ENCODE data around the gene CBARP.

The CBARP gene

DNA sequence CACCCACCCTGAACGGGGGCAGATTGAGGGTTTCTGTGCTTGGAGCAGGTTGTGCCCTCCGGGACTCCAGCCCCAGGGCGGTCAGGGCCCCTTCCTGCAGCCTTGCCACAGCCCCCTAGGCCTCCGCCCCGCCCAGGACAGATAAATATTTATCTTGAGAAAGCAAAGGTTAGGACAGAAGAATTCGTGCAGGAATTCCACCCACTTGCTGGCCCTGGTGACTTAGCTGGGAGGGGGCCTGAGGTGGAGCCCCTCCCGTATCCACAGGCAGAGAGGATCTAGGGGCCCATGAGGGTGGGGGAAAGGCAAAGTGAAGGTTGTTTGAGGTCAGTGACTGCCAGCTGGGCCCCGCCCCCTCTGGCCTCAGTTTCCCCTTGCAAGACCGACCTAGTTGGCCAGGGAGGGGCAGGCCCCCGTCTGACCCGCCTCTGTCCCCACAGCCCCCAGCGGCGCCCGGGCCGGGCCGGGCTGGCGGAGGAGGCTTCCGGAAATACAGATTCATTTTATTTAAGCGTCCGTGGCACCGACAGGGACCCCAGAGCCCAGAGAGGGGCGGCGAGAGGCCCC, 15.8 kb upstream of the CBARP start:
- no peak for TF ChIP-seq REST (IDR thresholded peaks at IDR 0.05; ENCODE audit: insufficient read depth in 1 of 2, low read depth in 2 of 2, low read length in 2 of 2)
- no peak; the same call in 1 of the 2 replicates for TF ChIP-seq POLR2AphosphoS5 (IDR thresholded peaks at IDR 0.05; ENCODE audit: low read depth, low read length)

GRCh38 chr19:1252821-1253513, 15.2 kb upstream of the CBARP start:
- TF ChIP-seq SIN3A (IDR thresholded peaks at IDR 0.05; ENCODE audit: borderline replicate concordance, insufficient read depth, low read length) (no peak), REST (IDR thresholded peaks at IDR 0.05; ENCODE audit: insufficient read depth in 1 of 2, low read depth in 2 of 2, low read length in 2 of 2) (no peak), POLR2AphosphoS5 (IDR thresholded peaks at IDR 0.05; ENCODE audit: low read depth, low read length) (no peak), FOXP2 (optimal IDR thresholded peaks at IDR 0.05; ENCODE audit: borderline replicate concordance, extremely low read depth, extremely low read length, insufficient read depth) (no peak), TAF1 (IDR thresholded peaks at IDR 0.05; ENCODE audit: borderline replicate concordance, insufficient read depth, low read length) (no peak)

- TF ChIP-seq REST (IDR thresholded peaks at IDR 0.05; ENCODE audit: insufficient read depth in 1 of 2, low read depth in 2 of 2, low read length in 2 of 2), result no peak
- TF ChIP-seq TAF1 (IDR thresholded peaks at IDR 0.05; ENCODE audit: borderline replicate concordance, insufficient read depth, low read length), result no peak
- no peak; the same call in 1 of the 2 replicates for TF ChIP-seq POLR2AphosphoS5 (IDR thresholded peaks at IDR 0.05; ENCODE audit: low read depth, low read length)
- TF ChIP-seq FOXP2 (optimal IDR thresholded peaks at IDR 0.05; ENCODE audit: borderline replicate concordance, extremely low read depth, extremely low read length, insufficient read depth), result no peak
- no peak for TF ChIP-seq SIN3A (IDR thresholded peaks at IDR 0.05; ENCODE audit: borderline replicate concordance, insufficient read depth, low read length)
These were observed 14.5 kb upstream of the CBARP start for GRCh38 chr19:1252221-1252820.

DNA sequence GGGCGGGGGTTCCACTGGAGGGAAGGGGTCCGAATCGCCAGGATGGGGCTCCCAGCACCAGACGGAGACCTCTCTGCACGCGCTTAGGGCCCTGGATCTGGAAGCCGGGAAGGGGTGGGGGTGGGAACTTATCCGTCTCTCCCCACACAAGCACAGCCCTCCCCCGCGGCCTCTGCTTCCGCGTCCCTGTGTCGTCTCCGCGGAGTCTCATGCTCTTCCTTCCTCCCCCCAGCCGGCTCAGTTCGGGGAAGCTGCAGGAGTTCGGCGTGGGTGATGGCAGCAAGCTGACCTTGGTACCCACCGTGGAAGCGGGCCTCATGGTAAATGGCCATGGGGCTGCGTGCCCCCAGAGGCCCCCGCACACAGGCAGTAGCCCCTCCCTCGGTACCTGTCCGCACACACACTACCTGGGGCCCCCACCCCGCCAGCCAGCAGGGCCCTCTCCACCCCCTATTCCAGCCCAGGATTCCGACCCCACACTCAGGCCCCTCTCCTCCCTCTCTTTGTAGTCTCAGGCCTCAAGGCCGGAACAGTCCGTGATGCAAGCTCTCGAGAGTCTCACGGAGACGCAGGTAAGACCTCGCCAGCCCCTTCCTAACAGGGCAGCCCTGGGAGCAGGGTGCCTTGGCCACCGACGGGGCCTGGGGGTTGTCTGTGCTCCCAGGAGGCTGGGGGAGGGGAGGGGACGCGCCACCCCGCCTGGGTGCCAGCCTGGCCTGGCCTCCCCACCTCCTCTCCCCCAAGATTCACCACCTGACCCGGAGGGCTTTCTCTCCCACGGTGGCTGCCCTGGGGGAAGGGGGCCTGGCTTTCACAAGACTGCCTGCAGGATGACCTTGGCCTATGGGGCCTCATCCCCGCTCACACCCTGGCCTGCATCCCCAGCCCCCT, 13.8 kb upstream of the CBARP start:
- TF ChIP-seq SIN3A (IDR thresholded peaks at IDR 0.05; ENCODE audit: borderline replicate concordance, insufficient read depth, low read length) (peak; percentile 91; the same call in 1 of the 2 replicates), POLR2AphosphoS5 (IDR thresholded peaks at IDR 0.05; ENCODE audit: low read depth, low read length) (peak; percentile 46), FOXP2 (optimal IDR thresholded peaks at IDR 0.05; ENCODE audit: borderline replicate concordance, extremely low read depth, extremely low read length, insufficient read depth) (no peak), TAF1 (IDR thresholded peaks at IDR 0.05; ENCODE audit: borderline replicate concordance, insufficient read depth, low read length) (peak; percentile 30; the same call in 1 of the 2 replicates)

All from PFSK-1 (cell line).